GM18909 (cell line): Measurements from ENCODE around the gene AK4.
"Not testable (repeated sequence)": the region's sequence is repeated elsewhere in the genome, so short reads cannot be mapped to it uniquely, and the experiment has no call there.

ENCODE experiments used
- ATAC-seq: cut with Tn5 transposase; IDR thresholded peaks from one replicate; pipeline ENCODE4 v1.9.1; 2021; ENCODE audit warnings: mild to moderate bottlenecking; ENCODE audit not compliant: unreplicated experiment, poor library complexity

AK4 gene

DNA sequence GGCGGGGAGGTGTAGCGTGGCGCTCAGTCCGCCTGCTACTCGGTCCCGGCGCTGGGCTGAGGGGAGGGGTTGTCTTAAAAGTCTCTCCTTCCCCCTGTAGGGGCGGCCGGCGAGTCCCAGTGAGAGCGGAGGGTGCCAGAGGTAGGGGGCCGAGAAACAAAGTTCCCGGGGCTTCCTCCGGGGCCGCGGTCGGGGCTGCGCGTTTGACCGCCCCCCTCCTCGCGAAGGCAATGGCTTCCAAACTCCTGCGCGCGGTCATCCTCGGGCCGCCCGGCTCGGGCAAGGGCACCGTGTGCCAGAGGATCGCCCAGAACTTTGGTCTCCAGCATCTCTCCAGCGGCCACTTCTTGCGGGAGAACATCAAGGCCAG, at the start of gene AK4:
Gene AK4, plus strand, starts transcription at position 26 of the 370 bp plus-strand sequence. Its CDS starts 205 bp downstream, at position 231.
- peak; percentile 20 for ATAC-seq

DNA sequence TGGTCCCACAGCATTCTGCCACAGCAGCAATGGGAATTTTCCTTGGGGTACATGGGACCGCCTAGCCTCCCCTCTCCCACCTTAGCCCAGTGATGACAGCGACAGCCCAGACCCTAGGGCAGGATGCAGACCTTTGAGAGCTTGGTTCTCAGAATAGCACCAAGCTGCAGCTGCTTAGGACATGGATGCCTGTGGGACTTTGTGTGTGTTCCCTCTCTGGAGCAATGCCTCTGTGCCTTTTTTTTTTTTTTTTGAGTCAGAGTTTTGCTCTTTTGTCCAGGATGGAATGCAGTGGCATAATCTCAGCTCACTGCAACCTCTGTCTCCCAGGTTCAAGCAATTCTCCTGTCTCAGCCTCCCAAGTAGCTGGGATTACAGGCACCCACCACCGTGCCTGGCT, 44.2 kb upstream of the AK4 start:
- no peak for ATAC-seq

GRCh38 chr1:65104854-65105534, 43.0 kb upstream of the AK4 start:
- ATAC-seq: no peak

DNA sequence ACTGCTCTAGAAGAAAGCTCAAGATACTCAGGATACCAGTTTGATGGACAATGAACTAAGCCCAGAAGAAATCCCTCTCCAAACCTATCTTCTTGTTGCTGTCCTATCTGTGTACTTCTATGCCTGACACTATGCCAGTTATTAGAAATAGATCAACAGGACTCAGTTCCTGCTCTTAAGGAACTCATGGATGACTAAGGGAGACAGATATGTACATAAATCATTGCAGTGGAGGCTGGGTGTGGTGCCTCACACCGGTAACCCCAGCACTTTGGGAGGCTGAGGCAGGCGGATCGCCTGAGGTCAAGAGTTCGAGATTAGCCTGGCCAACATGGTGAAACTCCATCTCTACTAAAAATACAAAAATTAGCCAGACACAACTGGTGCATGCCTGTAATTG, 42.4 kb upstream of the AK4 start:
- no peak for ATAC-seq

DNA sequence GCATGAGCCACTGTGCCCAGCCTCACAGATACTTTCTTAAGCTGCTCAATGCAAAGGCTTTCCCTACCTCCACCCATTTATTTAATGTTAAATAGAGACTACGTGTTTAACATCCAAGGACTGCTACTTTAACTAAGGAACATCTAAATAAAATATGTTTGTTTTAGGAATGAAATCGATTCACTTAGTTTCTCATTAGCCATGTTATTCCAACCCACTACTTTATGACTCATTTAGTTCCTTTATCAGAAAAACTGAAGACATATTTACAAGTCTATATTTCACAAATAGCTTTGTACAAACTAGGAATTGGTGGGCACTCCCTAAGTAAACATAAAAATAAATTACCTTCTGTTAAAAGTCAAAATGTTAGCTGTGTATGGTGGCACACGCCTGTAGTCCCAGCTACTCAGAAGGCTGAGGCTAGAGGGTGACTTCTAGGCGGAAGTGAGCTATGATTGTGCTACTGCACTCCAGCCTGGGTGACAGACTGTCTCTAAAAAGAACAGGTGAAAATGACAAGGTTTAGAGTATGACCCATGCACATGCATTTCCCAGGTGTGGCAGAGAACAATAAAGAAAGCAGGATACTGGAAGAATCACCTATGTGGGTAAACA, 39.9 kb upstream of the AK4 start:
- ATAC-seq: no peak

GRCh38 chr1:65109487-65109886, 38.5 kb upstream of the AK4 start:
- no peak for ATAC-seq

GRCh38 chr1:65112811-65113210, 35.2 kb upstream of the AK4 start:
- no peak for ATAC-seq

GRCh38 chr1:65113298-65113697, 34.7 kb upstream of the AK4 start:
- no peak for ATAC-seq

GRCh38 chr1:65114322-65114721, 33.7 kb upstream of the AK4 start:
- ATAC-seq: no peak

DNA sequence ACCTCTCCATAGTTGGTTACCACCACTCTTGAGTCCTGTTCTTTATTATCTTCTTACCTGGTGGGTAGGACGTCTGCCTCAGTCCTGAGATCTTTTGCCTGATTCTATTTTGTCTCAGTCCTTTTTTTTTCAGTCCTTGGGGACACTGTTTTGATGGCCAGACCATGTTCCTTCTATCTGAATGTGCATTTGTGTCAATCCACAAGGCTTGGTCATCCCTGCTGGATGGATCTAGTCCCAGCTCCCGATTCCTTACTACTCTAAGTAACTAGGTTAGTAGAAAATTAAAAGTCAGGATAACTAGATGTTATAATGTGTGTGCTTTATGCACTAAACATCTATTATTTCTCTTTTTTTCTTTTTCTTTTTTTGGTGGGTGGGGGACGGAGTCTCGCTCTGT, 28.1 kb upstream of the AK4 start:
- no peak for ATAC-seq

DNA sequence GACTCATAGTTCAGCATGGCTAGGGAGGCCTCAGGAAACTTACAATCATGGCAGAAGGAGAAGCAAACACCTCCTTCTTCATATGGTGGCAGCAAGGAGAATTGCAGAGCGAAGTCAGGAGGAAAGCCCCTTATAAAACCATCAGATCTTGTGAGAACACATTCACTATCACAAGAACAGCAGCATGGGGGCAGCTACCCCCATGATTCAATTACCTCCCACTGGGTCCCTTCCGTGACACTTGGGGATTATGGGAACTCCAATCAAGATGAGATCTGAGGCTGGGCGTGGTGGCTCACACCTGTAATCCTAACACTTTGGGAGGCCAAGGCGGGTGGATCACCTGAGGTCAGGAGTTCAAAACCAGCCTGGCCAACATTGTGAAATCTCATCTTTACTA, 18.9 kb upstream of the AK4 start:
- not testable (repeated sequence) for ATAC-seq

DNA sequence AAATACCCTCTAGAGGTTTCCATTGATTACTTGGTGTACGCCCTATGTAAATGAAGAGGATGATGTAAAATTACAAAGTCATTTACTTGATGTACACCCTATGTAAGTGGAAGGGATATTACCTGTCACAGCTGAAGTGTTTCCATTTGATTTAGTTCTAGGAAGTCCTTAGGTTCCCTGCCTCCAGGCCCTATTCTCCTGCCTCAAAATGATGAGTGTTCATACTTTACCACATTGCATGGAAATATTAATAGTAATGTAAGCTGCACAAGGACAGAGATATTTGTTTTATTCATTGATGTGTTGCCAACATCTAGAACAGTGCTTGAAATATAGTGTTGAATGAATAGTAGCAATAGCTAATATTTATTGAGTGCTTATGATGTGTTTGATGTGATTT, 9.5 kb upstream of the AK4 start:
- ATAC-seq: no peak

GRCh38 chr1:65139793-65140192, 8.2 kb upstream of the AK4 start:
- not testable (repeated sequence) for ATAC-seq

DNA sequence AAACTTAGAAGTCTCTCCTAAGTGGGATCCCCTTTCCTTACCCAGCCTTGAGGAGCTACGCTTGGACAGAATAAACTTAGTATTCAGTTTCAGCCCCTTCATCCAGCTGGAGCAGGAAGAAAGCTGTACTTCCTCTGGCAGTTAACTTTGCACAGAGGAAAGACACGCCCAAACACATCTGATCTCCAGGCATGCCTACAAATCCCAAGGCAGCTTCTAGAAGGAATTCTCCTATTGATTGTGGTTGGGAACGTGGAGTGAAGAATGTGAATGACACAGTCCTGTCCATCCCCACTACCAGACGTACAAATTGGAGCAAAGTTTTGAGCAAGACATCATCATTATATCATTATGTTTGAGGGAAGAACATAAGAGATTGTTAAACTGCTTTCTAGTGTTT, 6.6 kb upstream of the AK4 start:
- ATAC-seq: no peak

- no peak for ATAC-seq
These were observed 6.1 kb upstream of the AK4 start for GRCh38 chr1:65141918-65142317.

DNA sequence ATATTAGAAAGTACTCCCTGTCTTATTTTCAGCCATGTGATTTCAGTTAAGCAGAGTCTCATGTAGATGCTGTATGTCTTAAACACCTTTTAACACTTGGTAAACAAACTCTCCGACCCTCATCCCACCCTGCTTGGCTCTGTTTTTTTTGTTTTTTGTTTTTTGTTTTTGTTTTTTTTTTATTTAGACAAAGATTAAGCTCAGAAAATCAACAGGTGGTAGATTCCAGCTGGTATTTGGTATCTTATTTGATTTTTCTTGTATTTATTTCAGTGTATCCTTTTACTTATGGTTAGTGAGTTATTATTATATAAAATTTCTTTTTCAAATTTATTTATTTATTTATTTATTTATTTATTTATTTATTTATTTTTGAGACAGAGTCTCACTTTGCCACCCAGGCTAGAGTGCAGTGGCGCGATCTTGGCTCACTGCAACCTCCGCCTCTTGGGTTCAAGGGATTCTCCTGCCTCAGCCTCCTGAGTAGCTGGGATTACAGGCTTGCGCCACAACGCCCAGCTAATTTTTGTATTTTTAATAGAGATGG, 4.8 kb upstream of the AK4 start:
- not testable (repeated sequence) for ATAC-seq

GRCh38 chr1:65146908-65147423, 1.0 kb upstream of the AK4 start:
- ATAC-seq: no peak

DNA sequence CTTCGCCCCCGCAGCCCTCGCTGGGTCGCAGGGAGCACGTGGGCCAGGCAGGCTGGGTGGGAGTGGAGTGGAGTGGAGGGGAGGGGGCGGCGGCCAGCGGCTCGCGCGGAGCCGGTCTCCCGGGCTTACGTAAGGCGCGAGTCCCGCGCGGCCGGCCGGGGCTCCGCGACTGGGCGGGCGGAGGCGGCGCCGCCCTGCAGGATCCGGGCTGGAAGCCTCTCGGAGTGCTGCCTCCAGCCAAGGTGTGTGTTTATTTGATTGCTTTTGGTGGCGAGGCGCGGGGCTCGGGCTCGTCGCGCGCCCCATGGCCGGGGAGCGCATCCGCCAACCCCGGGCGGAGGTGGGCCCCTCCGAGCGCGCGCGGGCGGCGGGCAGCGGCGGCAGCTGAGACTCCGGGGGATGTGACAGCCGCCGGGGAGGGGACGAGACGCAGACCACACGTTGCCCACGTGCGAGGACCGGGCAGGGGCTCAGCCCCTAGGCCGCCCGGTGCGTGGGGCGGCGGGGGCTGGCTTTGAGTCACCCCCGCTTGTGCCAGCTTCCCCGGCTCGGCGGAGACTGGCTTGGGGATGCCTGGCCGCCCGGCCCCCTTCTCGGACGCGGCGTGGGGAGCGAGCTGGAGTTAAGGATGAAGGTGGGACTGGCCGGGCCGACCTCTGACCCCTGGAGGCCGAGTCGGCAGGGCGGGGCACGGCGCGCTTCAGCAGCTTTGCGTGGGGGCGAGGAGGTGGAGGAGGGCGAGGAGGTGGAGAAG, 402 bp upstream of the AK4 start:
- ATAC-seq: peak; percentile 71

GRCh38 chr1:65148548-65149350, 746 bp downstream of the AK4 start:
- ATAC-seq: peak; percentile 59
